Spleen (tissue), 7 donors: Measurements from ENCODE around the gene ZER1.

Experiments used
- CTCF ChIP-seq, 11 experiments: fragments of 200-600 bp in 7 of 11; fragments of 450-650 bp in 4 of 11; sonication (generic) in 4 of 11; IDR thresholded peaks in 8 of 11; conservative IDR thresholded peaks in 3 of 11; 1 replicate in 7 of 11; 2 replicates in 4 of 11; pipeline versions ENCODE4 v1.4.0 to v1.8.0; 2016 to 2021; ENCODE audit warnings: antibody characterized with exemption in 11 of 11, inconsistent platforms in 4 of 11, mild to moderate bottlenecking in 1 of 11
- POLR2A ChIP-seq, 3 donors: fragments of 450-650 bp; IDR thresholded peaks; one replicate each; pipeline ENCODE4 v1.5.1; 2017; ENCODE audit warnings: antibody characterized with exemption in 3 of 3, mild to moderate bottlenecking in 1 of 3
- POLR2AphosphoS5 ChIP-seq, 3 donors: sonication (generic); formaldehyde crosslinking; IDR thresholded peaks; one replicate each; pipeline ENCODE4 v1.5.1; 2017; ENCODE audit warnings: antibody characterized with exemption in 3 of 3
- donor health status: DM: no; HTN: no; CAD: no; lungs with moderate emphysema.
- donor health status: DM: no; HTN: no; CAD: no.
- donor health status: DM: no; HTN: no; CAD: no.

DNA sequence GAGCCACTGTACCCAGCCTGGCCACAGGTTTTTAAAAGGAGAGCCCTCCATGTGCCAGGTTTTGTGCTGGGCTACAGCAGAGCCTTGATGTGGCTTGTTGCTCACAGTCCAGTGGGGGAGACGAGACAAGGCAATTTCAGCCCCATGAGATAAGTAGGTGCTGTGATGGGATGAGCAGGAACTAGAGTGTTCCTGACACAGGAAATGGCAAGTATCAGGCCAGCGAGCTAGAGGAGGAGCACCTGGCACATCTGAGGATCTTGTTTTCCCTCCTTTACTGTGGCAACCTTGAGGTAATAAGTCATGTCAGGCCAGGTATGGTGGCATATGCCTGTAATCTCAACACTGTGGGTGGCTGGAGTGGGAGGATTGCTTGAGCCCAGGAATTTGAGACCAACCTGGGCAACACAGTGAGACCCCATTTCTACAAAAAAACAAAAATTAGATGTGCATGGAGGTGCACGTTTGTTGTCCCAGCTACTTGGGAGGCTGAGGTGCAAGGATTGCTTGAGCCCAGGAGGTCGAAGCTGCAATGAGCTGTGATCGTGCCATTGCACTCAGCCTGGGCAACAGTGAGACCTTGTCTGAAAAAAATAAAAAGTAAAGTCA, 44.0 kb downstream of the ZER1 start:
- TF ChIP-seq CTCF (IDR thresholded peaks at IDR 0.05 in 8 of 11, conservative IDR thresholded peaks at IDR 0.05 in 3 of 11) (no peak), POLR2A (IDR thresholded peaks at IDR 0.05) (no peak), POLR2AphosphoS5 (IDR thresholded peaks at IDR 0.05) (no peak)
